Omental fat pad (tissue), 4 donors: Measurements from ENCODE around the gene PTPRG. TPM values are rescaled to one million over a fixed set of nuclear protein-coding genes. Genes with fewer than 3 reads are reported as not detected.

ENCODE experiments used
- ATAC-seq: fragments of 150-250 bp; one replicate; pipeline ENCODE4 v1.9.1; 2016; ENCODE audit warnings: mild to moderate bottlenecking, moderate library complexity; ENCODE audit not compliant: low FRiP score
- DNase-seq: peaks from one replicate; pipeline ENCODE4 v3.0.0-alpha.2; 2019; ENCODE audit warnings: low spot score
- total RNA-seq, 4 donors: library from RNA; depleted of rRNA; stranded (reverse); fragments of >200 nt; gene quantifications; one replicate each; pipeline ENCODE4 v1.1.0, GENCODE V29; 2016
- TF ChIP-seq, protein P1 (sequence below), 3 donors: fragments of 450-650 bp; IDR thresholded peaks; one replicate each; pipeline ENCODE4 v1.5.1; 2016 to 2017; ENCODE audit warnings: antibody characterized with exemption in 3 of 3, mild to moderate bottlenecking in 3 of 3, moderate library complexity in 2 of 3

PTPRG gene
- total RNA-seq, 4 donors from 2014 or later, result 90.0 to 172 (median 104) TPM

DNA sequence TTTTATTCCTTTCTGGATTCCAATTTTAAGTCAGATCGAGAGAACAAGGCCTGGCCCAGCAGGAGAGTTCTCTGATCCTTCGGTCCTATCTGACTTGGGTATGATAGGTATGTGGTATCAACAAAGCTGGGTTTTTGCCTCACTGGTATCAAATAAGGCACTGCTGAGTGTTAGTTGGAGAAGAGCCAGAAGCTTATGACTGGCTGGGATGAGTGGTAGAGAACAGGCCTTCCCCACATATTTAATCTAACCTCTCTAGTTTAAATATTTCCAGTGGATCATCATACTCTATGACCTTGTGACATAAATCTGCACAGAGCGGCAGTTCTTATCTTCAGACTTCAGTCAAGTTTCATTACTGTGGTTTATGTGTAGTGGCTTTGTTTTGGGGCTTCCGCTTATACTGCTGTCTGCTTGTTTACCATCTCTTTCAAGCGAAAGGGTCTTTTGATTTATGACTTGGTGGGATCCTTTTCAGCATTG lies 164.5 kb downstream of the PTPRG start:
- TF ChIP-seq, protein P1, sequence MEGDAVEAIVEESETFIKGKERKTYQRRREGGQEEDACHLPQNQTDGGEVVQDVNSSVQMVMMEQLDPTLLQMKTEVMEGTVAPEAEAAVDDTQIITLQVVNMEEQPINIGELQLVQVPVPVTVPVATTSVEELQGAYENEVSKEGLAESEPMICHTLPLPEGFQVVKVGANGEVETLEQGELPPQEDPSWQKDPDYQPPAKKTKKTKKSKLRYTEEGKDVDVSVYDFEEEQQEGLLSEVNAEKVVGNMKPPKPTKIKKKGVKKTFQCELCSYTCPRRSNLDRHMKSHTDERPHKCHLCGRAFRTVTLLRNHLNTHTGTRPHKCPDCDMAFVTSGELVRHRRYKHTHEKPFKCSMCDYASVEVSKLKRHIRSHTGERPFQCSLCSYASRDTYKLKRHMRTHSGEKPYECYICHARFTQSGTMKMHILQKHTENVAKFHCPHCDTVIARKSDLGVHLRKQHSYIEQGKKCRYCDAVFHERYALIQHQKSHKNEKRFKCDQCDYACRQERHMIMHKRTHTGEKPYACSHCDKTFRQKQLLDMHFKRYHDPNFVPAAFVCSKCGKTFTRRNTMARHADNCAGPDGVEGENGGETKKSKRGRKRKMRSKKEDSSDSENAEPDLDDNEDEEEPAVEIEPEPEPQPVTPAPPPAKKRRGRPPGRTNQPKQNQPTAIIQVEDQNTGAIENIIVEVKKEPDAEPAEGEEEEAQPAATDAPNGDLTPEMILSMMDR (IDR thresholded peaks at IDR 0.05), result no peak
- DNase-seq (no peak), ATAC-seq (peak; percentile 57)

DNA sequence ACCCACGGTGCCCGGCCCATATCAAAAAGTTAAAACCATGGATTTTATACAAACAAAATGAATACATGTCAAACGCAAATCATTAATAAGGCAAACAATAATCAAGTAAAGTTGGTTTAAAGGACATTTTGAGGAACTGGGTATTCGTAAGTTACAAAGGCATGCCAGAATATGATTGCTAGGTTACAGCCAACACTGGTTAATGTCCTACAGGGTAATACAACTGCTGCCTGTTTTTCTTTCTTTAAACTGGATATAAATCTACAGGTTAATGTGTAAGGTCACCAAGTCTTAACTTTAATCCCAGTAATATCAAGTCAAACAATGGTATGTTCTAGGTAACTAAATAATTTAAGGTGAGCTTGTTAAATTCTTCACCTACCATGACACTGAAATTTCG lies 166.1 kb downstream of the PTPRG start:
- TF ChIP-seq, protein P1 (IDR thresholded peaks at IDR 0.05), result no peak
- DNase-seq, result no peak
- no peak for ATAC-seq

DNA sequence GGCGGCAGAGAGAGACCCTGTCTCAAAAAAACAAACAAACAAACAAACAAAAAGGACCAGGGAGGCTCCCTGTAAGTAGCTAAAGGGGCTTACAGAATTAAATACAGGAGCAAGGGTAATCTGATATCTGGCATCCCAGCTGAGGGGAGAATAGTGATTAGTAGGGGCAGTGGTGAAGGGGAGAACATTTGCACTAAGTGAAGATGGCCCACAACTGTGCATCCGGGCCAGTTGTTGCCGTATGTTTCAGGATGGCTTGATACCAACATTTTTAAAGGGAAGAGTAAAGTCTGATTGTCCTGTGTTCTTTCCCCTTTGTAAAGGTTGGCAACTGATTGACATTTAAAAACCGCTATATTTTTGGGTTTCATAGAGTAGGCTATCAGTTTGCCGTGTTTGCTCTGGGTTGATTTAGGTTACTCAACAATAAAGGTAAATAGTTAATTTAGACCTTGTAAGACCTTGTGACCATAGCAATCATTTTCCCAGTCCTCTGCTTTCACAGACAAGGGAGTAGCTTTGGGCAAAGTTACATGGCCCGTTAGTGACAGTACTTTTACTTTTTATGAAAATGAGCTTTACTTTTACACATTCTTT lies 167.8 kb downstream of the PTPRG start:
- no peak for DNase-seq
- TF ChIP-seq, protein P1 (IDR thresholded peaks at IDR 0.05), result no peak
- no peak for ATAC-seq

DNA sequence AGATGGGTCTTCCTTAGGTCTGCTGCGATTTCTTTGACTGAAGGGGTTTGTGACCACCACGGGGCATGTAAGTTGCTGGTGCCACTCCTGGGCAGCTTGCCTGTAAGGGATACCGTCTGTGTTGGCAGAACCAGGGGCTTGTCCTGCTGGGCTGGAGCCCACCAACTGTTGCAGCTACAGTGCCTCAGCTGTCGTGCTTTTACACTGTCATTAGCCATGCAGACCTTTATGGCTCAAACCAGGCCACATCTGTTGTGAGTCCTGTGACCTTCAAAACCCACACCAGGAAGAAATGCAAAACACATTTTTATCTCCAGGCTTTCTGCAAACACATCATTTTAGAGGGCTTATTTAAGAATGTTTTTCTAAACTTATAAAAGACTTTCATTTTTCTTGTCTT lies 168.7 kb downstream of the PTPRG start:
- TF ChIP-seq, protein P1 (IDR thresholded peaks at IDR 0.05), result no peak
- ATAC-seq (no peak), DNase-seq (no peak)

DNA sequence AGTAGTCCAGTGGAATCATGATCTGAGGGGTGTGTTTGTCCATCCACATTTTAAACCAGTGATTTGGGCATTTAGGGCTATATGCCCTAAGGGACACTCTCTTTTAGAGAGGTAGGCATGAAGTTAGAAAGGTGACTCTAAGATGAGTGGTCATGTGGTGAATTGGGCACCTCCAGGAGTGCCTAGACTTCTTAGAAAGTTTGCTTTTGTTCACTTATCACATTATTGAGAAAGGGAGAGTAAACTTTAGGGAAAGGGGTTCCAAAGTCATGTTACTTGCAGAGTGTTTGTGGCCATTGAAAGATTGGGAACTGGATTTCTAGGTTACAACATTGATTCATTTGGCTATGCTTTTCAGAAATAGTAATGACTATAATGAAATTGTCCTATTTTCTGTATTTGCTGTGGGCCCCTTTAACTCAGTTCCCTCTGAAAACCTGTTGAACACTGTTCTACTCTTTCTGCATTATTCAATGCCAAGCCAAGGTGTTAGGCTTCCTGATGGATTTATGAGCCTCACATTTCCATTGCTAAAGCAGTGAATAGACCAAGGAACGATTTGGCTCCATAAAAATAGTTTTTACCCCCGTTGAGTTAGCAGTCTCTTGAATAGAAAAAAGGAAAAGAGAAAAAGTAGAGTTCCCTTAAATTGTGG lies 169.3 kb downstream of the PTPRG start:
- TF ChIP-seq, protein P1 (IDR thresholded peaks at IDR 0.05), result no peak
- DNase-seq (no peak), ATAC-seq (no peak)

DNA sequence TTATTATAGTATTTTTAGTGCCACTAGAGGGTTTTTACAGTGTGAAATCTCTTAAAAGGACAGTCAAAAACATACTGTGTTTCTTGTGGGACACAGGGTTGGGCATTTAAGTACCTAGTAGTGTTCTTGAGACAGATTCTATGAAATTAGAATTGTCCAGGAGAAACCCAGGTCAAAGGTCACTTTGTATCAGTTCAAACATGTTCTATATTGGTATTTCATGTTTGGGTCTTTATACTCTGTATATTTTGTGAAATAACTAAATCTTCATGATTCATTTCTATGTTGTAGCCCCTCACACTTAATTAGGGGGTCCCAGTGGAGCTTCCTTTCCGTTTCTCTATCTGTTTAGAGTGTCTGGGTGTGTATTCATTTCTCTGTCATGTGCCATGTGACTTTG lies 171.6 kb downstream of the PTPRG start:
- DNase-seq (no peak), ATAC-seq (no peak)
- TF ChIP-seq, protein P1 (IDR thresholded peaks at IDR 0.05), result no peak

DNA sequence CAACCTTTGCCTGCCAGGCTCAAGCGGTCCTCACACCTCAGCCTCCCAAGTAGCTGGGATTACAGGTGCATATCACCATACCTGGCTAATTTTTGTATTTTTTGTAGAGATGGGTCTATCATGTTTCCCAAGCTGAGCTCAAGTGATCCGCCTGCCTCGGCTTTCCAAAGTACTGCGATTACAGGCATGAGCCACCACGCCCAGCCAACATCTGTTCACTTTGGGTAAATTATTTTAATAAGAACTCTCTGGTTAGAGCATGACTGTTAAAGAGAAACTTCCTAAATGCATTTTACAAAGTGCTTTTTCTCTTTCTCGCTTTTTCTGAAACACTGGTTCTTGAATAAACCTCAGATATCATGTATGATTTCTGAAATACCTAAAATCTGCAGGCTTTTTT lies 172.5 kb downstream of the PTPRG start:
- DNase-seq (no peak), ATAC-seq (no peak)
- TF ChIP-seq, protein P1 (IDR thresholded peaks at IDR 0.05), result no peak
